HG02870 (cell line): Measurements from ENCODE around the gene DNAAF1.
"Not testable (repeated sequence)": the region's sequence is repeated elsewhere in the genome, so short reads cannot be mapped to it uniquely, and the experiment has no call there.

Experiments used
- ATAC-seq: cut with Tn5 transposase; IDR thresholded peaks from one replicate; pipeline ENCODE4 v1.9.1; 2021; ENCODE audit warnings: mild to moderate bottlenecking, moderate library complexity; ENCODE audit not compliant: unreplicated experiment

Gene DNAAF1

GRCh38 chr16:84182680-84183571, 37.8 kb downstream of the DNAAF1 start:
- no peak for ATAC-seq

DNA sequence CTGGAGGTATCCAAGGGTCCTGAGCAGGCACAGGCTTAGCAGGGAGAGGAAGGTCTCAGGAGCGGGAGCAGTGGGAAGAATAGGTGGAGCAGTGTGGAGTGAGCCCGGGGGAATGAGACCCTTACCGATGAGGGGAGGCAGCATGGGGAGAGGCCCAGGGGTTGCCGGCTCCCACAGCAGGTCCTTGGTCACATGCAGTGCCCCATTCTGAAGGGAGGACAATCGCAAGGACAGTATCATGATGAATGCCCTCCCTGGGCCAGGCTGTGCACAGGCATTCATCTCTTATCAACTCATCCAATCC, 38.4 kb downstream of the DNAAF1 start:
- ATAC-seq: no peak

DNA sequence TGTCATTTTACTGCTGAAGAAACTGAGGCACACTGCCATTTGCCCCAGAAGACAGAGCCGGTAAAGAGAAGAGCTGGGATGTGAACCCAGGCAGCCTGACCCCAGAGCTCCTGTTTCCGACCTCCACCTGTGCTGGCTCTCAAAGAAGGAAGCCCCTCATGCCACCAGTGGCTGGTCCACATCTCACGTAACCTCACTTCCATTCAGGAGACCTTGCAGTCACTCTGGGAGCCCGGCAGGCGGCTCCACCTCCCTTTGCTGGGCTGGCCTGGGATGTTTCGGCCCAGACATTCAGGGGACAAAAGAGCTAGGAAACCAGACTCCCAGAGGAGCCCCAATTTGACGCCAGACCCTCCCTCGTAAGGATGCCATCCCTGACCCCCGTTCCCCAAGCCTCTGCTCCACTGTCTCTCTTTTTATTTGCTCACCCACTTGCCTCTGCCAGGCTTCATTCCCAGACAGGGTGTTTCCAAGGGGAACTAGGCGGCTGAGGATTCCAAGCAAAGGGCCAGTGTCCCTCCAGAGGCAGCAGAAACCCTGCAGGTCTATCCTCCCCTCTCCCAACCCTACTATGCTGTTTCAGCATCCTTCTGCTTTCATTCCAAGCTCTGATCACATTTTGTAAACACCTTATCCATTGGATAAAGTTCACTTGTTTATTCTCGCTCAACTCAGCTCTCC, 38.9 kb downstream of the DNAAF1 start:
- no peak for ATAC-seq

DNA sequence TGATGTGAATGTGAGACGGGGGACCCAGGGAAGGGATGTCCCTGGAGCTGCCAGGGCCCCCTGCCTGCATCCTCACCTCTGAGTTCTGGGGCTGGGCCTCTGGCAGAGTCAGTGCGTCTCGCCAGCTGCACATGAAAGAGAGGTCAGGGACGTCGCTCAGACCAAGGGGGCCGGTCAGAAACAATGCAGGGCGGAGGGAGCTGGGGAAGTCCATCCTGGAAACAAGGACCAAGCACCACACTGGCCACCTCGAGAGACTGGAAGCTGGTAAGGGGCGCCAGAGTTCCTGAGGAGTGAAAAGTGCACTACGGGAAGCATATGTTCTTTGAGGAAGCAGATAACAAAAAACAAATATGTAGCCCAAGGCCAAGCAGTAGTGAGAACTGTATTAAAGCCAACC, 39.7 kb downstream of the DNAAF1 start:
- no peak for ATAC-seq

DNA sequence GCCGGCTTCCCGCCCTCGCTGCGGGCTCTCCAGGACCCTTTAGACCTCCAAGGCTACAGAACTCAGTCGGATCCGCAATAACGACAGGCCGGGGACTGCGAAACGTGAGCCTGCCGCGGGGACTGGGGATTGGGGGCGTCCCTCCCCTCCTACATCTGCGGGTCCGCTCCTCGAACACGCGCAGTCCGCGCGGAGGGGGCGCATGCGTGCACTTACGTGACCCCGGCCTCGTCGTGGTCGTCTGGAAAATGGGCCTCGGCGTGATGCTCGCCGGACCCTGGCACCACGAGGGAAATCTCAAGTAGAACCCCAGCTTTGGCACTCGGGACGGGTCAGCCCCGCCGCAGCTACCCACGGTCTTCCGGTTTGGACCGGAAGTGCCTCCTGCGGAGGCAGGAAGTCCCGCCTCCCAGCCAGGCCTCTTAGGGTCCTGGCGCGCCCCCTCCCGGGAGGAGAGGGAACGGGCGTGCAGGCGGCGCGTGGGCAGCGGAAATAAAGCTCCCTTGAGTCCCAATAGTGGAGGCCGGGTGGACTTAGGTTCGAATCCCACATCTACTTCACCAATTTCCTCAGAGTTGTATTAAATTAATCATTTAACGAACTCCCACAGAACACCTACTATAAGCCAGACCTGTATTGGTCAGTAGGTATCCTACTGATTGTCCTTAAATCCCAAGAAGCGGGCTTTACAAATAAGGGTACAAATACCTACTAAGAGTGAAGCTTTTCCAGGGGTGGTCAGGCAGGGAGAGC, 41.8 kb downstream of the DNAAF1 start, which contains the start of gene TAF1C:
Gene TAF1C (minus strand): TSS at position 373 of the 753 bp plus-strand sequence. CDS start 2,069 bp downstream, outside the sequence.
- peak; percentile 90 for ATAC-seq

DNA sequence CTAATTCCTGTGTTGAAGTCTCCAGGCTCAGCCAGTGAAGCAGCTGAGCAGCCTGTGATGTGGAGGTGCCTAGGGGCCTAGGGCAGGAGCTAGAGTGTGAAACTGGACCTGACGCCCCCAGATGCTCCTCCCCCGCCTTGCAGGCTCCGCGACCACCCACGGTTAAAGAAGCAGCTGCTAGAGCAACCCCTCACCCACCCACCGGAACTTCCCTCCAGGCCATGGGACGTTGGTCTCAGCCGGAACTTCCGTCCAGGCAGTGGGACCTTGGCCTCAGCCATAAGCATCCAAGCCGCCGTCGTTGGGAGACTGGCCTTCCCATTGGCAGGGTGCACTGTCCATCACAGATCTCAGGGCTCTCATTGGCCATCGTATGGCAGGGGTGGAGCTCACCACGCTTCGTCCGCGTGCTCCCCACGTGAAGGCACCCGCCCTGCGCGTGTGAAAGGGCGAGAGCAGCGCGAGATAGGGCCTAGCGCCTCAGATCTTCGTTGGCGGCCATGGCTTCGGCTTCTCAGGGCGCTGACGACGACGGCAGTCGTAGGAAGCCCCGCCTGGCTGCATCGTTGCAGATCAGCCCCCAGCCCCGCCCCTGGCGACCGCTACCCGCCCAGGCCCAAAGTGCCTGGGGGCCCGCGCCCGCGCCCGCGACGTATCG, 45.8 kb downstream of the DNAAF1 start, which contains the start of gene ADAD2:
Gene ADAD2 (plus strand): TSS at position 427 of the 658 bp plus-strand sequence. CDS start 74 bp downstream, at position 501.
- ATAC-seq: no peak

- no peak for ATAC-seq
Observed at GRCh38 chr16:84191466-84191865, 46.4 kb downstream of the DNAAF1 start.

DNA sequence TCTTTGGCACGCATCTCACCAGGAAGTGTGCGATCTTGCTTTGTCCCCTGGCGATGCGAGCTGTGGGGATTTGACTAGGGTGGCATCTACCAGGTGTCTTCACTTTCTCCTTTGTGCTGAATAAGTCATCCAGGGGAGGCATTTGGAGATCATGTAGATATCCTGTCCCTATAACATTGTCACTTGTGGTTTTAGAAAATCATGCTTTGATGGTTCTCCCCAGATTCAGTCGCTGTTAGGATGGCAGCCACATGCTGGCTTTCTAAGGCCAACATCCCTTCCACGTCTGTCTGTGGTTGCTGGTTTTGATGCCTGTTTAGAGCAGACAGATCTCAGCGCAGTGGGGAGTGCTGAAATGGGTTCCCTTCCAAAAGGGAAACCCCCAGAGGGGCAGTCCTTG, 48.4 kb downstream of the DNAAF1 start:
- ATAC-seq: no peak

GRCh38 chr16:84194018-84194417, 48.9 kb downstream of the DNAAF1 start:
- ATAC-seq: no peak

DNA sequence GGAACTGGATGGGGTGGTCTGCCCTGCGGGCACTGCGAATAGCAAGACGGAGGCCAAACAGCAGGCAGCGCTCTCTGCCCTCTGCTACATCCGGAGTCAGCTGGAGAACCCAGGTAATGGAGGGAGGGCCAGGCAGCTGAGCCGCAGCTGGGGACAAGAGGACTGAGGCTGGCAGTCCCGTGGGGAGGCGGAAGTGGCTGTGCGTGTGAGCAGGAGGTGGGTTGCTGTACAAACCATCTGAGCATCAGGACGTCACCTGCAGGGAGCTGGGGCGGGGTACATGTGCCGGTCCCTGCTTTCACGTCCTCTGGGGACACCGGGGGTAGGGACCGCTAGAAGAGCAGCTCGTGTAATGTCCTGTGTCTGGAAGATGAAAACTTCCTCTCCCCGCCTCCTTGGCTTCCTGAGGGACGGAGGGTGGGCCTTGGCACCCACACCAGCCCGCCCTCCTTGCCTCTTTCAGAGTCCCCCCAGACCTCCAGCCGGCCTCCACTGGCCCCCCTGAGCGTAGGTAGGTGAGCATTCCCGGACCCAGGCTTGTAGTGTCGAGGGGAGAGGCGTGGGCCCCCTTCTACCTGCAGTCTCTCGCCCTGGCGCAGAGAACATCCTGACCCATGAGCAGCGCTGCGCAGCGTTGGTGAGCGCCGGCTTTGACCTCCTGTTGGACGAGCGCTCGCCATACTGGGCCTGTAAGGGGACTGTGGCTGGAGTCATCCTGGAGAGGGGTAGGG, 49.5 kb downstream of the DNAAF1 start:
- no peak for ATAC-seq

- ATAC-seq: no peak
Observed at GRCh38 chr16:84195201-84196093, 50.3 kb downstream of the DNAAF1 start.

DNA sequence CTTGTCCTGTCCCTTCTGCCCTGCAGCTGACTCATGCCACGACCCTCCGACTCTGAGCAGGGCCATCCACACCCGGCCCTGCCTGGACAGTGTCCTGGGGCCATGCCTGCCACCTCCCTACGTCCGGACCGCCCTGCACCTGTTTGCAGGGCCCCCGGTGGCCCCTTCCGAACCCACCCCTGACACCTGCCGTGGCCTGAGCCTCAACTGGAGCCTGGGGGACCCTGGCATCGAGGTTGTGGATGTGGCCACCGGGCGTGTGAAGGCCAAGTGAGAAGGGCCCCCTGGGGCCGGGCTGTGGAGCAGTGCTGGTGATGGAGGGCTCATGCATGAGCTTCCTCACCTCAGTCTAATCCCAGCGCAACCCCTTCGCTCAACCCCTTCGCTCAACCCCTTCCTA, 51.0 kb downstream of the DNAAF1 start:
- no peak for ATAC-seq

GRCh38 chr16:84196727-84197394, 51.8 kb downstream of the DNAAF1 start:
- no peak for ATAC-seq

- no peak for ATAC-seq
Observed at GRCh38 chr16:84197466-84198128, 52.5 kb downstream of the DNAAF1 start.

- ATAC-seq: no peak
Observed at GRCh38 chr16:84198401-84198800, 53.3 kb downstream of the DNAAF1 start.

DNA sequence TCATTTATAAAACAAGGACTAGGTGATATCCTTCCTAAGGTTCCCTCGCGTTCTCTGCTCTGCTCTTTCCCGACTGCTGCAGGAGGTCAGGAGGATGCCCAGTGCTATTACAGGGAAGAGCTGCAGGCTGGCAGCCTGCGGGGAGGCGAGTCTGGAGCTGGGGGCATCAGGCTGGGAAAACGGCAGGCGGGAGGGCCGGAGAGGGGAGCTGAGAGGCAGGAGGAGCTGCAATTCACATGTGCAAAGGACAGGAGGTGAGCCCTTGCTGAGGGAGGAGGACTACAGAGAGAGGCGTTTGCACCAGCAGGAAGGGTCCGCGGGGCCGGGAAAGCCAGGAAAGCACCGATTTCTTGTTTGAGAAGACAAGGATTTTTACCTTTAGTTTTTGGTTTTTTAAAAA, 54.0 kb downstream of the DNAAF1 start:
- ATAC-seq: no peak

DNA sequence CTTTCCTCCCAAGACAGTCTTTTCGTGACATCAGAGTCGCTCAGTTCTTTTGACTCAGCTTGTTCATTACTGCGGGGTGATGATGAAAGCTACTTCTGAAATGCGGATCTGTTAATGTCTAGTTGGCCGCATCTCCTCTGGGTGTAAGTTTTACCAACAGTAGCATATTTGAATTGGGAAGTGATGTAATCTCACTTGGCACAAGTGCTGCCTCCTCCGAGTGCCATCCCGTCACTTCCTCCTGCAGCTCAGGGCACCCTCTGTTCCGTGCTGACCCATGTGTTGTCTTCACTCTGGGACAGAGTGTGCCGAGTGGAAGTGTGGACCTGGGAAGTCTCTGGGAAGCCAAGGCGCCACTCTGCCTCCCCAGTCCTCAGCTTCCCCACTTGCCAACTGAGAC, 54.8 kb downstream of the DNAAF1 start:
- no peak for ATAC-seq

- not testable (repeated sequence) for ATAC-seq
Observed at GRCh38 chr16:84204551-84204950, 59.4 kb downstream of the DNAAF1 start.
